ENCODE results near the gene TIMM8B. TPM values are rescaled to one million over a fixed set of nuclear protein-coding genes. Genes with fewer than 3 reads are reported as not detected.
A peak's percentile ranks its signal among the peaks of the same experiment; 100 is the strongest.

Gene TIMM8B
- total RNA-seq, 1 experiment from 2014 or later, result 62.1 TPM

DNA sequence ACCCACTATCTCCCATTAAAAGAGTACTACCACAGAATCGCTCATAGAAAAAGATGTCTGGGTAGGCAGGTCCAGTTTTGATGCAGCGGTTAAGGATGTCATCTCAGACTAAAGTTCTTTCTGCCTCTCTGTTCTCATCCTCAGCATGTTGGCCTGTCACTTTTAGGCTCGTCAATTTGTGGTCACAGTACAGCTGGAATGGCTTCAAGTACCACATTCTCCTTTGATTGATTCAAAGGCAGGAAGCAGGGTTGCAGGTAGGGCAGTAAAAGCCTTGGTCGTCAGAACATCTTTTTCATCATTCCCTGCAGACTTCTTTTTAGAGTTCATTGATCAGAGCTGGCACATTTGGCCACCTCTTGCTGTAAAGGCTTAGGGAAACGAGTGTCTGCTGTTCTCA, 28.8 kb upstream of the TIMM8B start:
- no peak for ATAC-seq
- no peak overlapping the region for H3K4me3 ChIP-seq (replicated peaks in 1 of 2; ENCODE audit: low read depth in 1 of 2, low read length in 2 of 2)
- no peaks in the 10 kb centered on the region for H3K9me3 ChIP-seq (ENCODE audit: control insufficient read depth in 1 of 2, insufficient read depth in 1 of 2, low read depth in 1 of 2, low read length in 2 of 2)
- ChIA-PET POLR2A (no interaction called here), RAD21 (ENCODE audit: low non-redundant PET in 1 of 2, low total read pairs in 2 of 2, uncharacterized antibody in 2 of 2, unreplicated experiment in 2 of 2) (no interaction called here), CTCF (interaction anchor here (1.3 kb wide), 1 partner anchor 58 kb away, joined by 3 read pairs; no protein-coding TSS in a partner anchor)
- no peak overlapping the region for H2AFZ ChIP-seq (ENCODE audit: low read depth, low read length, poor library complexity, severe bottlenecking)
- H3K27me3 ChIP-seq (ENCODE audit: insufficient read depth, low read length), result no peaks in the 10 kb centered on the region
- H3K4me2 ChIP-seq (ENCODE audit: low read length), result peak overlapping the region; percentile 35; the same call in 1 of the 2 replicates
- no peak for DNase-seq (ENCODE audit: low read depth, low spot score)
- no TSS peak for BruUV-seq (replicated peaks)
- H3K9me2 ChIP-seq (ENCODE audit: insufficient read depth), result no peaks in the 10 kb centered on the region
- H3K79me2 ChIP-seq (ENCODE audit: insufficient read depth, low read length), result no peaks in the 10 kb centered on the region
- H3K9ac ChIP-seq (ENCODE audit: low read length), result 0 out of 2 replicates have a peak overlapping the region, but pooled peaks have one; percentile 10
- H3K4me1 ChIP-seq (ENCODE audit: control insufficient read depth in 1 of 2, insufficient read depth in 2 of 2, low read length in 2 of 2), result peaks cover 36 to 48% of the 10 kb centered on the region in 2 experiments
- intact Hi-C loops (cut with micrococcal nuclease), result no loop called here
- H3K36me3 ChIP-seq (ENCODE audit: control insufficient read depth in 1 of 2, insufficient read depth in 2 of 2, low read length in 2 of 2), result no peaks in the 10 kb centered on the region
- peak overlapping the region; percentile 4; the same call in 1 of the 2 replicates for H3K27ac ChIP-seq (ENCODE audit: low read depth, low read length)
- no peaks in the 10 kb centered on the region for H4K20me1 ChIP-seq (ENCODE audit: insufficient read depth)
- TF ChIP-seq SRF (IDR thresholded peaks at IDR 0.05; ENCODE audit: low read depth), result no peak

DNA sequence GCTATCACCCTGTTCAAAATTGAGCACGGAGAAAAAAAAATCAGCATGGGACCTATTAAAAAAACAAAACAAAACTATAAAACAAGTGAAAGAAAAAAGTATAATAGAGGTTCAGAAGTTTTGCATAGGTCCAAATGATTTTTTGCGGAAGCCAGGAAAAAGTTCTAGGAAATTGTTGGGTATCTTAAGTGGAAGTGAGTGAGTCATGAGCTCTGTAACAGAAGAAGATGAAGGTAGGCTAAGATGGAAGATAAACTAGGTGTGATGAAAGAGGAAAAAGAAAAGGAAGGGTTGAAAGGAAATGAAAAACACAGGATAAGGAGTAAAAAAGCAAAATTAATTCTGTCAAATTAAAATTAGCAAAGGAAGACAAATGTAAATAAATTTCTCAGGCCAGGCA, 27.9 kb upstream of the TIMM8B start:
- Histone ChIP-seq H3K9me2 (ENCODE audit: insufficient read depth) (no peaks in the 10 kb centered on the region), H3K27ac (ENCODE audit: low read depth, low read length) (no peak overlapping the region), H4K20me1 (ENCODE audit: insufficient read depth) (no peaks in the 10 kb centered on the region), H2AFZ (ENCODE audit: low read depth, low read length, poor library complexity, severe bottlenecking) (no peak overlapping the region), H3K27me3 (ENCODE audit: insufficient read depth, low read length) (no peaks in the 10 kb centered on the region), H3K4me3 (replicated peaks in 1 of 2; ENCODE audit: low read depth in 1 of 2, low read length in 2 of 2) (no peak overlapping the region), H3K36me3 (ENCODE audit: control insufficient read depth in 1 of 2, insufficient read depth in 2 of 2, low read length in 2 of 2) (no peaks in the 10 kb centered on the region), H3K9me3 (ENCODE audit: control insufficient read depth in 1 of 2, insufficient read depth in 1 of 2, low read depth in 1 of 2, low read length in 2 of 2) (no peaks in the 10 kb centered on the region), H3K79me2 (ENCODE audit: insufficient read depth, low read length) (no peaks in the 10 kb centered on the region), H3K4me1 (ENCODE audit: control insufficient read depth in 1 of 2, insufficient read depth in 2 of 2, low read length in 2 of 2) (peaks cover 28 to 39% of the 10 kb centered on the region in 2 experiments), H3K9ac (ENCODE audit: low read length) (no peak overlapping the region), H3K4me2 (ENCODE audit: low read length) (no peak overlapping the region)
- intact Hi-C loops (cut with micrococcal nuclease), result no loop called here
- ATAC-seq (no peak), DNase-seq (ENCODE audit: low read depth, low spot score) (no peak)
- ChIA-PET POLR2A (no interaction called here), RAD21 (ENCODE audit: low non-redundant PET in 1 of 2, low total read pairs in 2 of 2, uncharacterized antibody in 2 of 2, unreplicated experiment in 2 of 2) (interaction anchor here in 1 of 2 experiments (2.5 kb wide), 1 partner anchor 61 kb away, joined by 11 read pairs; the partner anchor contains the start of gene BCO2), CTCF (interaction anchor here (1.3 to 3.7 kb wide), 8 partner anchors 8 to 236 kb away, joined by 3 to 16 read pairs (median 6); partner anchors contain the start of gene BCO2)
- BruUV-seq (replicated peaks), result no TSS peak
- no peak for TF ChIP-seq ZNF274 (IDR thresholded peaks at IDR 0.05; ENCODE audit: low read depth, low read length)

Data from HCT116 (cell line).